CD14-positive monocyte (primary cell): Measurements from ENCODE around the gene INMT. TPM values are rescaled to one million over a fixed set of nuclear protein-coding genes. Genes with fewer than 3 reads are reported as not detected.

ENCODE experiments used
- DNase-seq, 3 donors: peaks; one replicate each; pipeline ENCODE4 v3.0.0-alpha.2; 2011 to 2022
- H2AFZ ChIP-seq: 2 replicates; pipeline ENCODE4 v1.6.0; 2012; ENCODE audit warnings: mild to moderate bottlenecking, low read depth, low read length, inconsistent platforms; ENCODE audit not compliant: insufficient read depth, poor library complexity, severe bottlenecking
- H3K27ac ChIP-seq, 2 donors: 1 replicate in 1 of 2; 2 replicates in 1 of 2; pipeline ENCODE4 v1.5.1; 2012 to 2013; ENCODE audit warnings: low read length in 2 of 2, control low read depth in 1 of 2, inconsistent platforms in 1 of 2, low read depth in 1 of 2, mild to moderate bottlenecking in 1 of 2
- H3K27me3 ChIP-seq, 2 donors: one replicate each; pipeline versions ENCODE4 v1.6.0 to v1.6.1; 2011 to 2013; ENCODE audit warnings: low read length in 2 of 2; ENCODE audit not compliant: control insufficient read depth in 2 of 2, insufficient read depth in 2 of 2
- H3K36me3 ChIP-seq, 2 donors: replicated peaks in 1 of 2; 1 replicate in 1 of 2; 2 replicates in 1 of 2; pipeline versions ENCODE4 v1.5.1 to v1.6.1; 2012 to 2013; ENCODE audit warnings: low read length in 2 of 2, control low read depth in 1 of 2, inconsistent platforms in 1 of 2, mild to moderate bottlenecking in 1 of 2; ENCODE audit not compliant: insufficient read depth in 2 of 2, control insufficient read depth in 1 of 2
- H3K4me1 ChIP-seq, 2 donors: 1 replicate in 1 of 2; 2 replicates in 1 of 2; pipeline versions ENCODE4 v1.5.1 to v1.6.1; 2012 to 2013; ENCODE audit warnings: low read length in 2 of 2, control low read depth in 1 of 2, inconsistent platforms in 1 of 2, mild to moderate bottlenecking in 1 of 2, moderate library complexity in 1 of 2; ENCODE audit not compliant: insufficient read depth in 2 of 2, control insufficient read depth in 1 of 2
- H3K4me2 ChIP-seq: replicated peaks from 2 replicates; pipeline ENCODE3; 2012; ENCODE audit warnings: low read length, moderate library complexity, mild to moderate bottlenecking; ENCODE audit not compliant: poor library complexity, severe bottlenecking; ENCODE audit errors: extremely low read depth
- H3K4me3 ChIP-seq, 3 experiments: fragments of 200-600 bp in 1 of 3; sonication (generic) in 1 of 3; replicated peaks in 1 of 3; 1 replicate in 2 of 3; 2 replicates in 1 of 3; pipeline ENCODE4 v1.5.1; 2011 to 2013; ENCODE audit warnings: low read length in 3 of 3, mild to moderate bottlenecking in 3 of 3, control low read depth in 2 of 3, low read depth in 2 of 3, inconsistent platforms in 1 of 3, moderate library complexity in 1 of 3
- H3K79me2 ChIP-seq: 2 replicates; pipeline ENCODE4 v1.6.0; 2012; ENCODE audit warnings: mild to moderate bottlenecking, control low read depth, inconsistent platforms, low read length, moderate library complexity; ENCODE audit not compliant: insufficient read depth
- H3K9ac ChIP-seq: 2 replicates; pipeline ENCODE4 v1.6.0; 2017; ENCODE audit warnings: low read length, mild to moderate bottlenecking; ENCODE audit not compliant: insufficient read depth, poor library complexity, severe bottlenecking
- H3K9me3 ChIP-seq, 2 donors: replicated peaks in 1 of 2; 1 replicate in 1 of 2; 2 replicates in 1 of 2; pipeline versions ENCODE4 v1.5.1 to v1.6.1; 2012 to 2013; ENCODE audit warnings: low read length in 2 of 2, control low read depth in 1 of 2; ENCODE audit not compliant: control insufficient read depth in 1 of 2, insufficient read depth in 1 of 2
- H4K20me1 ChIP-seq: 2 replicates; pipeline ENCODE4 v1.6.0; 2012; ENCODE audit warnings: mild to moderate bottlenecking, low read length, control low read depth, moderate library complexity; ENCODE audit not compliant: insufficient read depth
- H3K27ac Mint-ChIP-seq, 7 donors: one replicate each; pipeline ENCODE4 v1.8.0; 2020; ENCODE audit warnings: mild to moderate bottlenecking in 7 of 7, mixed read lengths in 7 of 7, moderate library complexity in 6 of 7, inconsistent platforms in 2 of 7
- H3K27me3 Mint-ChIP-seq, 3 donors: one replicate each; pipeline ENCODE4 v1.8.0; 2021 to 2022; ENCODE audit warnings: low read depth in 3 of 3, mild to moderate bottlenecking in 3 of 3, mixed read lengths in 3 of 3, moderate library complexity in 3 of 3, inconsistent platforms in 1 of 3
- H3K36me3 Mint-ChIP-seq, 2 donors: one replicate each; pipeline ENCODE4 v1.8.0; 2020; ENCODE audit warnings: mixed read lengths in 2 of 2, inconsistent platforms in 1 of 2, mild to moderate bottlenecking in 1 of 2
- H3K4me1 Mint-ChIP-seq: one replicate; pipeline ENCODE4 v1.8.0; 2020; ENCODE audit warnings: mild to moderate bottlenecking, mixed read lengths
- H3K4me3 Mint-ChIP-seq, 2 donors: one replicate each; pipeline ENCODE4 v1.8.0; 2020; ENCODE audit warnings: mild to moderate bottlenecking in 2 of 2, mixed read lengths in 2 of 2, moderate library complexity in 1 of 2
- H3K9me3 Mint-ChIP-seq, 7 donors: one replicate each; pipeline ENCODE4 v1.8.0; 2020 to 2022; ENCODE audit warnings: mixed read lengths in 7 of 7, mild to moderate bottlenecking in 6 of 7, moderate library complexity in 6 of 7, inconsistent platforms in 2 of 7
- WGBS: methylation state at CpG from one replicate; pipeline ENCODE4 v1.1.5; 2013; ENCODE audit warnings: missing lambda C conversion rate; ENCODE audit not compliant: insufficient coverage; 5-methylcytosine and 5-hydroxymethylcytosine counted together
- intact Hi-C, 2 donors: fragments of 100-400 bp; cut with micrococcal nuclease; formaldehyde crosslinking; loops; one replicate each; pipeline versions ENCODE4 v1.15.0 to v1.15.1; 2023
- polyA plus RNA-seq, 3 donors: library from polyadenylated mRNA; depleted of rRNA in 1 of 3; unstranded in 2 of 3; stranded (reverse) in 1 of 3; fragments of 300-500 nt in 2 of 3; fragments of >200 nt in 1 of 3; fragmentation: Illumina TruSeq in 2 of 3; gene quantifications; 1 replicate in 2 of 3; 2 replicates in 1 of 3; pipeline ENCODE4 v1.2.3, GENCODE V29; 2012 to 2021
- TF ChIP-seq, protein P1 (sequence below): fragments of 200-600 bp; IDR thresholded peaks from one replicate; pipeline ENCODE4 v1.8.0; 2022; ENCODE audit warnings: antibody characterized with exemption, mild to moderate bottlenecking

Gene INMT
- polyA plus RNA-seq, 3 donors, result not detected

- Histone ChIP-seq H3K79me2 (no peaks in the 10 kb centered on the region), H3K9me3 (no peaks in the 10 kb centered on the region), H3K4me2 (no peak overlapping the region), H3K27me3 (no peaks in the 10 kb centered on the region), H4K20me1 (no peaks in the 10 kb centered on the region), H2AFZ (no peak overlapping the region), H3K27ac (no peak overlapping the region), H3K36me3 (no peaks in the 10 kb centered on the region), H3K4me1 (no peaks in the 10 kb centered on the region), H3K9ac (no peak overlapping the region), H3K4me3 (no peak overlapping the region)
- Mint-ChIP-seq H3K36me3 (no peaks in the 10 kb centered on the region), H3K9me3 (peaks cover 0 to 7% (median 0%) of the 10 kb centered on the region in 7 donors), H3K27ac (no peak overlapping the region), H3K27me3 (peaks cover 7 to 8% (median 8%) of the 10 kb centered on the region in 3 donors), H3K4me3 (no peak overlapping the region), H3K4me1 (no peaks in the 10 kb centered on the region)
- intact Hi-C loops, result no loop called here
- TF ChIP-seq, protein P1, sequence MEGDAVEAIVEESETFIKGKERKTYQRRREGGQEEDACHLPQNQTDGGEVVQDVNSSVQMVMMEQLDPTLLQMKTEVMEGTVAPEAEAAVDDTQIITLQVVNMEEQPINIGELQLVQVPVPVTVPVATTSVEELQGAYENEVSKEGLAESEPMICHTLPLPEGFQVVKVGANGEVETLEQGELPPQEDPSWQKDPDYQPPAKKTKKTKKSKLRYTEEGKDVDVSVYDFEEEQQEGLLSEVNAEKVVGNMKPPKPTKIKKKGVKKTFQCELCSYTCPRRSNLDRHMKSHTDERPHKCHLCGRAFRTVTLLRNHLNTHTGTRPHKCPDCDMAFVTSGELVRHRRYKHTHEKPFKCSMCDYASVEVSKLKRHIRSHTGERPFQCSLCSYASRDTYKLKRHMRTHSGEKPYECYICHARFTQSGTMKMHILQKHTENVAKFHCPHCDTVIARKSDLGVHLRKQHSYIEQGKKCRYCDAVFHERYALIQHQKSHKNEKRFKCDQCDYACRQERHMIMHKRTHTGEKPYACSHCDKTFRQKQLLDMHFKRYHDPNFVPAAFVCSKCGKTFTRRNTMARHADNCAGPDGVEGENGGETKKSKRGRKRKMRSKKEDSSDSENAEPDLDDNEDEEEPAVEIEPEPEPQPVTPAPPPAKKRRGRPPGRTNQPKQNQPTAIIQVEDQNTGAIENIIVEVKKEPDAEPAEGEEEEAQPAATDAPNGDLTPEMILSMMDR, result no peak
- DNase-seq, result no peak
- WGBS, result 98% methylated on average over 5 of the region's 6 CpGs
Observed at GRCh38 chr7:30752484-30752883, 549 bp downstream of the INMT start.

DNA sequence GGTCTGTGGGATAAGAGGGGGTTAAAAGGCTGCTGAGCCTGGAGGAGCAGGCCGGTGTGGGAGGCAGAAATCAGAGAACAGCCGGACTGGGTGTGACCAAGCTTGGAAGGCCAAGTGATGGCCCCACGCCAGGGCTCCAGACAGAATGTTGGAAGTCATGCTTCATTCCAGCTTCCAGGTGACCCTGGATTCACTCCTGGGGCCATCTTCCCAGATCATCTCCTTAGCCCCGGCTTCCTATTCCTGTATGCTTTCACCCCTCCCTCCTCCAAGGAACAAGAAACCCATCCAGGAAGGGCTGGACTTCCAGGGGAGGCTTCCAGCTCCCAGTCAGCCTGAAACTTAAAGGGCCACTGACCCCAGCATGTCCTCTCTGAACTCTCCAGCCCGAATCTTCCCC, 1.0 kb downstream of the INMT start:
- intact Hi-C loops, result no loop called here

More for the DNA sequence above, 1.0 kb downstream of the INMT start:
- H3K4me3 ChIP-seq, result no peak overlapping the region
- H3K79me2 ChIP-seq, result no peaks in the 10 kb centered on the region
- no peak overlapping the region for H2AFZ ChIP-seq
- H3K4me1 Mint-ChIP-seq, result no peaks in the 10 kb centered on the region
- no peak overlapping the region for H3K27ac ChIP-seq
- TF ChIP-seq, protein P1, result no peak
- no peak overlapping the region for H3K9ac ChIP-seq
- no peaks in the 10 kb centered on the region for H4K20me1 ChIP-seq
- H3K4me2 ChIP-seq, result no peak overlapping the region
- no peaks in the 10 kb centered on the region for H3K27me3 ChIP-seq
- H3K4me1 ChIP-seq, result no peaks in the 10 kb centered on the region
- H3K36me3 Mint-ChIP-seq, result no peaks in the 10 kb centered on the region
- peaks cover 7 to 8% (median 8%) of the 10 kb centered on the region in 3 donors for H3K27me3 Mint-ChIP-seq
- no peak for DNase-seq
- H3K36me3 ChIP-seq, result no peaks in the 10 kb centered on the region
- no peak overlapping the region for H3K4me3 Mint-ChIP-seq
- H3K27ac Mint-ChIP-seq, result no peak overlapping the region
- H3K9me3 Mint-ChIP-seq, result peaks cover 0 to 7% (median 0%) of the 10 kb centered on the region in 7 donors
- 70% methylated on average over 4 of the region's 5 CpGs for whole genome bisulfite sequencing
- no peaks in the 10 kb centered on the region for H3K9me3 ChIP-seq
